Liver (tissue), 9 donors: ENCODE data around the gene VARS1. TPM values are rescaled to one million over a fixed set of nuclear protein-coding genes. Genes with fewer than 3 reads are reported as not detected.

Experiments used
- DNase-seq: peaks from one replicate; pipeline ENCODE4 v3.0.0-alpha.2; 2017; ENCODE audit warnings: low spot score
- H3K27ac ChIP-seq, 2 donors: one replicate each; pipeline ENCODE4 v1.7.0; 2013; ENCODE audit warnings: inconsistent platforms in 2 of 2, low read length in 2 of 2, control low read depth in 1 of 2, low read depth in 1 of 2, mild to moderate bottlenecking in 1 of 2
- H3K27me3 ChIP-seq, 4 donors: one replicate each; pipeline versions ENCODE4 v1.6.1 to v1.7.0; 2013; ENCODE audit warnings: low read length in 3 of 4, inconsistent platforms in 1 of 4, mild to moderate bottlenecking in 1 of 4, moderate library complexity in 1 of 4; ENCODE audit not compliant: control insufficient read depth in 4 of 4, insufficient read depth in 4 of 4
- H3K36me3 ChIP-seq, 4 donors: one replicate each; pipeline versions ENCODE4 v1.6.1 to v1.7.0; 2013; ENCODE audit warnings: low read length in 3 of 4, mild to moderate bottlenecking in 3 of 4, low read depth in 1 of 4, moderate library complexity in 1 of 4; ENCODE audit not compliant: control insufficient read depth in 4 of 4, insufficient read depth in 3 of 4
- H3K4me1 ChIP-seq, 4 donors: one replicate each; pipeline versions ENCODE4 v1.6.1 to v1.7.0; 2013; ENCODE audit warnings: low read length in 3 of 4, mild to moderate bottlenecking in 3 of 4, moderate library complexity in 1 of 4; ENCODE audit not compliant: control insufficient read depth in 4 of 4, insufficient read depth in 4 of 4
- H3K4me3 ChIP-seq, 3 donors: one replicate each; pipeline versions ENCODE4 v1.6.1 to v1.7.0; 2013; ENCODE audit warnings: low read length in 3 of 3, control low read depth in 1 of 3, low read depth in 1 of 3, mild to moderate bottlenecking in 1 of 3
- H3K9ac ChIP-seq, 2 donors: one replicate each; pipeline ENCODE4 v1.7.0; 2013; ENCODE audit warnings: low read length in 2 of 2, mild to moderate bottlenecking in 2 of 2, moderate library complexity in 2 of 2, control low read depth in 1 of 2, low read depth in 1 of 2
- H3K9me3 ChIP-seq, 4 donors: one replicate each; pipeline versions ENCODE4 v1.6.1 to v1.7.0; 2013; ENCODE audit warnings: low read length in 3 of 4; ENCODE audit not compliant: control insufficient read depth in 4 of 4
- EGR1 ChIP-seq, 2 donors: IDR thresholded peaks; 2 replicates each; pipeline ENCODE4 v1.6.1; 2016 to 2018; ENCODE audit warnings: antibody characterized with exemption in 2 of 2, low read depth in 2 of 2
- FOXA1 ChIP-seq: IDR thresholded peaks from 2 replicates; pipeline ENCODE4 v1.6.1; 2016; ENCODE audit warnings: antibody characterized with exemption
- FOXA2 ChIP-seq: IDR thresholded peaks from 2 replicates; pipeline ENCODE4 v1.6.1; 2016; ENCODE audit warnings: antibody characterized with exemption
- GABPA ChIP-seq, 2 donors: IDR thresholded peaks in 1 of 2; conservative IDR thresholded peaks in 1 of 2; 2 replicates each; pipeline ENCODE4 v1.6.1; 2016; ENCODE audit warnings: antibody characterized with exemption in 2 of 2, mild to moderate bottlenecking in 1 of 2, moderate library complexity in 1 of 2
- HNF4A ChIP-seq, 2 donors: conservative IDR thresholded peaks; 2 replicates each; pipeline ENCODE4 v1.6.1; 2016; ENCODE audit warnings: antibody characterized with exemption in 2 of 2, mild to moderate bottlenecking in 2 of 2
- HNF4G ChIP-seq: IDR thresholded peaks from 2 replicates; pipeline ENCODE4 v1.6.1; 2016; ENCODE audit warnings: antibody characterized with exemption
- JUND ChIP-seq, 2 donors: IDR thresholded peaks; 2 replicates each; pipeline ENCODE4 v1.6.1; 2016; ENCODE audit warnings: antibody characterized with exemption in 2 of 2
- NR2F2 ChIP-seq: IDR thresholded peaks from 2 replicates; pipeline ENCODE4 v1.6.1; 2016; ENCODE audit warnings: antibody characterized with exemption
- RAD21 ChIP-seq, 2 donors: IDR thresholded peaks; 2 replicates each; pipeline ENCODE4 v1.6.1; 2016; ENCODE audit warnings: antibody characterized with exemption in 2 of 2, mild to moderate bottlenecking in 2 of 2
- RXRA ChIP-seq, 2 donors: IDR thresholded peaks; 2 replicates each; pipeline ENCODE4 v1.6.1; 2017 to 2018; ENCODE audit warnings: antibody characterized with exemption in 2 of 2, mild to moderate bottlenecking in 1 of 2
- SP1 ChIP-seq: IDR thresholded peaks from 2 replicates; pipeline ENCODE4 v1.6.1; 2018; ENCODE audit warnings: antibody characterized with exemption, mild to moderate bottlenecking
- TAF1 ChIP-seq: conservative IDR thresholded peaks from 2 replicates; pipeline ENCODE4 v1.6.1; 2016; ENCODE audit warnings: antibody characterized with exemption, mild to moderate bottlenecking
- YY1 ChIP-seq: IDR thresholded peaks from 2 replicates; pipeline ENCODE4 v1.6.1; 2016; ENCODE audit warnings: antibody characterized with exemption, mild to moderate bottlenecking
- WGBS: extraction: QIAGEN DNeasy Blood & Tissue Kit; methylation state at CpG from one replicate; pipeline ENCODE4 v1.1.7; 2013; 5-methylcytosine and 5-hydroxymethylcytosine counted together
- polyA plus RNA-seq, 2 donors: library from polyadenylated mRNA; stranded (reverse) in 1 of 2; unstranded in 1 of 2; fragments of 200-250 nt in 1 of 2; fragments of >200 nt in 1 of 2; fragmentation: Nextera tagmentation in 1 of 2; extraction: Ambion mirVana in 1 of 2; gene quantifications; one replicate each; pipeline versions ENCODE4 v1.2.1 to v1.2.3, GENCODE V29; 2013 to 2015
- total RNA-seq, 2 donors: library from RNA; depleted of rRNA; stranded (reverse); fragments of >200 nt; gene quantifications; one replicate each; pipeline ENCODE4 v1.2.3, GENCODE V29; 2014
- TF ChIP-seq, protein P1 (sequence below): IDR thresholded peaks from 2 replicates; pipeline ENCODE4 v1.6.1; 2016; ENCODE audit warnings: antibody characterized with exemption
- TF ChIP-seq, protein P2 (sequence below): IDR thresholded peaks from 2 replicates; pipeline ENCODE4 v1.6.1; 2016; ENCODE audit warnings: antibody characterized with exemption, mild to moderate bottlenecking
- TF ChIP-seq, protein P3 (sequence below): IDR thresholded peaks from 2 replicates; pipeline ENCODE4 v1.6.1; 2016; ENCODE audit warnings: antibody characterized with exemption
- TF ChIP-seq, protein P4 (sequence below): IDR thresholded peaks from 2 replicates; pipeline ENCODE4 v1.6.1; 2016; ENCODE audit warnings: antibody characterized with exemption
- TF ChIP-seq, protein P5 (sequence below): fragments of 150-350 bp; IDR thresholded peaks from 2 replicates; pipeline ENCODE4 v1.5.1; 2017; ENCODE audit warnings: improper control_type of control experiment, low read depth, low read length; ENCODE audit not compliant: missing input control
- donor health status: healthy.
- donor health status: healthy.
- donor health status: healthy.
- donor health status: healthy.
- donor health status: healthy.

The VARS1 gene
- total and polyA plus RNA-seq, 4 donors: 17.9 to 44.7 (median 32.4) TPM

DNA sequence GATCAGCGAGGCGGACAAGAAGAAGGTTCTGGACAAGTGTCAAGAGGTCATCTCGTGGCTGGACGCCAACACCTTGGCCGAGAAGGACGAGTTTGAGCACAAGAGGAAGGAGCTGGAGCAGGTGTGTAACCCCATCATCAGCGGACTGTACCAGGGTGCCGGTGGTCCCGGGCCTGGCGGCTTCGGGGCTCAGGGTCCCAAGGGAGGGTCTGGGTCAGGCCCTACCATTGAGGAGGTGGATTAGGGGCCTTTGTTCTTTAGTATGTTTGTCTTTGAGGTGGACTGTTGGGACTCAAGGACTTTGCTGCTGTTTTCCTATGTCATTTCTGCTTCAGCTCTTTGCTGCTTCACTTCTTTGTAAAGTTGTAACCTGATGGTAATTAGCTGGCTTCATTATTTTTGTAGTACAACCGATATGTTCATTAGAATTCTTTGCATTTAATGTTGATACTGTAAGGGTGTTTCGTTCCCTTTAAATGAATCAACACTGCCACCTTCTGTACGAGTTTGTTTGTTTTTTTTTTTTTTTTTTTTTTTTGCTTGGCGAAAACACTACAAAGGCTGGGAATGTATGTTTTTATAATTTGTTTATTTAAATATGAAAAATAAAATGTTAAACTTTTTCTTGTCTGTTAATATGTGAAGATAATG is 34.2 kb upstream of the VARS1 start:
- TF ChIP-seq, protein P1, sequence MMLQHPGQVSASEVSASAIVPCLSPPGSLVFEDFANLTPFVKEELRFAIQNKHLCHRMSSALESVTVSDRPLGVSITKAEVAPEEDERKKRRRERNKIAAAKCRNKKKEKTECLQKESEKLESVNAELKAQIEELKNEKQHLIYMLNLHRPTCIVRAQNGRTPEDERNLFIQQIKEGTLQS: no peak
- TF ChIP-seq, protein P2, sequence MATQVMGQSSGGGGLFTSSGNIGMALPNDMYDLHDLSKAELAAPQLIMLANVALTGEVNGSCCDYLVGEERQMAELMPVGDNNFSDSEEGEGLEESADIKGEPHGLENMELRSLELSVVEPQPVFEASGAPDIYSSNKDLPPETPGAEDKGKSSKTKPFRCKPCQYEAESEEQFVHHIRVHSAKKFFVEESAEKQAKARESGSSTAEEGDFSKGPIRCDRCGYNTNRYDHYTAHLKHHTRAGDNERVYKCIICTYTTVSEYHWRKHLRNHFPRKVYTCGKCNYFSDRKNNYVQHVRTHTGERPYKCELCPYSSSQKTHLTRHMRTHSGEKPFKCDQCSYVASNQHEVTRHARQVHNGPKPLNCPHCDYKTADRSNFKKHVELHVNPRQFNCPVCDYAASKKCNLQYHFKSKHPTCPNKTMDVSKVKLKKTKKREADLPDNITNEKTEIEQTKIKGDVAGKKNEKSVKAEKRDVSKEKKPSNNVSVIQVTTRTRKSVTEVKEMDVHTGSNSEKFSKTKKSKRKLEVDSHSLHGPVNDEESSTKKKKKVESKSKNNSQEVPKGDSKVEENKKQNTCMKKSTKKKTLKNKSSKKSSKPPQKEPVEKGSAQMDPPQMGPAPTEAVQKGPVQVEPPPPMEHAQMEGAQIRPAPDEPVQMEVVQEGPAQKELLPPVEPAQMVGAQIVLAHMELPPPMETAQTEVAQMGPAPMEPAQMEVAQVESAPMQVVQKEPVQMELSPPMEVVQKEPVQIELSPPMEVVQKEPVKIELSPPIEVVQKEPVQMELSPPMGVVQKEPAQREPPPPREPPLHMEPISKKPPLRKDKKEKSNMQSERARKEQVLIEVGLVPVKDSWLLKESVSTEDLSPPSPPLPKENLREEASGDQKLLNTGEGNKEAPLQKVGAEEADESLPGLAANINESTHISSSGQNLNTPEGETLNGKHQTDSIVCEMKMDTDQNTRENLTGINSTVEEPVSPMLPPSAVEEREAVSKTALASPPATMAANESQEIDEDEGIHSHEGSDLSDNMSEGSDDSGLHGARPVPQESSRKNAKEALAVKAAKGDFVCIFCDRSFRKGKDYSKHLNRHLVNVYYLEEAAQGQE: no peak
- TF ChIP-seq RXRA (IDR thresholded peaks at IDR 0.05) (peak in 1 of 2 donors; percentile 6), EGR1 (IDR thresholded peaks at IDR 0.05; ENCODE audit: low read depth in 2 of 2) (no peak), NR2F2 (no peak), SP1 (no peak), FOXA1 (no peak), RAD21 (IDR thresholded peaks at IDR 0.05) (peak; percentile 76 to 77), YY1 (peak; percentile 4), HNF4A (conservative IDR thresholded peaks at IDR 0.05) (peak in 1 of 2 donors; percentile 4), JUND (IDR thresholded peaks at IDR 0.05) (peak in 1 of 2 donors; percentile 4), GABPA (IDR thresholded peaks at IDR 0.05 in 1 of 2, conservative IDR thresholded peaks at IDR 0.05 in 1 of 2) (no peak), FOXA2 (no peak), HNF4G (no peak), TAF1 (no peak)
- TF ChIP-seq, protein P3, sequence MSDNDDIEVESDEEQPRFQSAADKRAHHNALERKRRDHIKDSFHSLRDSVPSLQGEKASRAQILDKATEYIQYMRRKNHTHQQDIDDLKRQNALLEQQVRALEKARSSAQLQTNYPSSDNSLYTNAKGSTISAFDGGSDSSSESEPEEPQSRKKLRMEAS: peak; percentile 9
- TF ChIP-seq, protein P4, sequence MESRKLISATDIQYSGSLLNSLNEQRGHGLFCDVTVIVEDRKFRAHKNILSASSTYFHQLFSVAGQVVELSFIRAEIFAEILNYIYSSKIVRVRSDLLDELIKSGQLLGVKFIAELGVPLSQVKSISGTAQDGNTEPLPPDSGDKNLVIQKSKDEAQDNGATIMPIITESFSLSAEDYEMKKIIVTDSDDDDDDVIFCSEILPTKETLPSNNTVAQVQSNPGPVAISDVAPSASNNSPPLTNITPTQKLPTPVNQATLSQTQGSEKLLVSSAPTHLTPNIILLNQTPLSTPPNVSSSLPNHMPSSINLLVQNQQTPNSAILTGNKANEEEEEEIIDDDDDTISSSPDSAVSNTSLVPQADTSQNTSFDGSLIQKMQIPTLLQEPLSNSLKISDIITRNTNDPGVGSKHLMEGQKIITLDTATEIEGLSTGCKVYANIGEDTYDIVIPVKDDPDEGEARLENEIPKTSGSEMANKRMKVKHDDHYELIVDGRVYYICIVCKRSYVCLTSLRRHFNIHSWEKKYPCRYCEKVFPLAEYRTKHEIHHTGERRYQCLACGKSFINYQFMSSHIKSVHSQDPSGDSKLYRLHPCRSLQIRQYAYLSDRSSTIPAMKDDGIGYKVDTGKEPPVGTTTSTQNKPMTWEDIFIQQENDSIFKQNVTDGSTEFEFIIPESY: no peak
- TF ChIP-seq, protein P5, sequence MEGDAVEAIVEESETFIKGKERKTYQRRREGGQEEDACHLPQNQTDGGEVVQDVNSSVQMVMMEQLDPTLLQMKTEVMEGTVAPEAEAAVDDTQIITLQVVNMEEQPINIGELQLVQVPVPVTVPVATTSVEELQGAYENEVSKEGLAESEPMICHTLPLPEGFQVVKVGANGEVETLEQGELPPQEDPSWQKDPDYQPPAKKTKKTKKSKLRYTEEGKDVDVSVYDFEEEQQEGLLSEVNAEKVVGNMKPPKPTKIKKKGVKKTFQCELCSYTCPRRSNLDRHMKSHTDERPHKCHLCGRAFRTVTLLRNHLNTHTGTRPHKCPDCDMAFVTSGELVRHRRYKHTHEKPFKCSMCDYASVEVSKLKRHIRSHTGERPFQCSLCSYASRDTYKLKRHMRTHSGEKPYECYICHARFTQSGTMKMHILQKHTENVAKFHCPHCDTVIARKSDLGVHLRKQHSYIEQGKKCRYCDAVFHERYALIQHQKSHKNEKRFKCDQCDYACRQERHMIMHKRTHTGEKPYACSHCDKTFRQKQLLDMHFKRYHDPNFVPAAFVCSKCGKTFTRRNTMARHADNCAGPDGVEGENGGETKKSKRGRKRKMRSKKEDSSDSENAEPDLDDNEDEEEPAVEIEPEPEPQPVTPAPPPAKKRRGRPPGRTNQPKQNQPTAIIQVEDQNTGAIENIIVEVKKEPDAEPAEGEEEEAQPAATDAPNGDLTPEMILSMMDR: peak; percentile 34
- 3% methylated on average over 11 of the region's 15 CpGs for WGBS
- Histone ChIP-seq H3K36me3 (no peaks in the 10 kb centered on the region), H3K27me3 (no peaks in the 10 kb centered on the region), H3K4me1 (peaks cover 1 to 16% (median 9%) of the 10 kb centered on the region in 4 donors), H3K4me3 (peak overlapping the region; percentile 36 to 79 (median 54)), H3K9ac (peak overlapping the region; percentile 42 to 95), H3K27ac (peak overlapping the region; percentile 73 to 85), H3K9me3 (no peaks in the 10 kb centered on the region)
- DNase-seq: no peak
